C4-2B (cell line): ENCODE measurements around the gene NIPAL3.
"Not testable (repeated sequence)": the region's sequence is repeated elsewhere in the genome, so short reads cannot be mapped to it uniquely, and the experiment has no call there.

Experiments used
- ZFX ChIP-seq: fragments of 450-650 bp; IDR thresholded peaks from 2 replicates; pipeline ENCODE4 v1.6.1; 2017
- TF ChIP-seq, protein P1 (sequence below): fragments of 450-650 bp; conservative IDR thresholded peaks from 2 replicates; pipeline ENCODE4 v1.5.1; 2017; ENCODE audit warnings: mild to moderate bottlenecking

GRCh38 chr1:24446446-24446845 is 30.8 kb downstream of the NIPAL3 start:
- TF ChIP-seq, protein P1, sequence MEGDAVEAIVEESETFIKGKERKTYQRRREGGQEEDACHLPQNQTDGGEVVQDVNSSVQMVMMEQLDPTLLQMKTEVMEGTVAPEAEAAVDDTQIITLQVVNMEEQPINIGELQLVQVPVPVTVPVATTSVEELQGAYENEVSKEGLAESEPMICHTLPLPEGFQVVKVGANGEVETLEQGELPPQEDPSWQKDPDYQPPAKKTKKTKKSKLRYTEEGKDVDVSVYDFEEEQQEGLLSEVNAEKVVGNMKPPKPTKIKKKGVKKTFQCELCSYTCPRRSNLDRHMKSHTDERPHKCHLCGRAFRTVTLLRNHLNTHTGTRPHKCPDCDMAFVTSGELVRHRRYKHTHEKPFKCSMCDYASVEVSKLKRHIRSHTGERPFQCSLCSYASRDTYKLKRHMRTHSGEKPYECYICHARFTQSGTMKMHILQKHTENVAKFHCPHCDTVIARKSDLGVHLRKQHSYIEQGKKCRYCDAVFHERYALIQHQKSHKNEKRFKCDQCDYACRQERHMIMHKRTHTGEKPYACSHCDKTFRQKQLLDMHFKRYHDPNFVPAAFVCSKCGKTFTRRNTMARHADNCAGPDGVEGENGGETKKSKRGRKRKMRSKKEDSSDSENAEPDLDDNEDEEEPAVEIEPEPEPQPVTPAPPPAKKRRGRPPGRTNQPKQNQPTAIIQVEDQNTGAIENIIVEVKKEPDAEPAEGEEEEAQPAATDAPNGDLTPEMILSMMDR, result not testable (repeated sequence)
- TF ChIP-seq ZFX, result not testable (repeated sequence)
